ENCODE results near the gene C16orf92.
"Not testable (repeated sequence)": the region's sequence is repeated elsewhere in the genome, so short reads cannot be mapped to it uniquely, and the experiment has no call there.

C16orf92 gene

DNA sequence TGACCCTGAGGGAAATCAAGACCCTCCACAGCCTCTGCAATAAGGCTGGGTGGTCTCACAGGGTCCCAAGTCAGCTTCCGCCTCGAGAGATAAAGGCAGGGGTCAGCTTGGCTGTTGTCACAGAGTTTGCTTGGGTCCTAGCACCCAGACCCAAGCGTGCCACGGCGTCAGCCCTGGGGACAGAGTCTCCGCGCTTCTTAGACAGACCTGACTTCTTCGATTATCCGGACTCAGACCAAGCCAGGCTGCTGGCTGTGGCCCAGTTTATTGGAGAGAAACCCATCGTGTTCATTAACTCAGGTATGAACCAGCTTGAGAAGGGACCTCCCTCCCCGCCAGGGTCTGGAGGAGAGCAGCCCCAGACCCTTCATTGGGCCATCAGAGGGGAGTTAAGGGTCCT is 588 bp downstream of the C16orf92 start:
- in situ Hi-C loops (cut with HindIII; ENCODE audit: low sequenced_read_pairs), result no loop called here

DNA sequence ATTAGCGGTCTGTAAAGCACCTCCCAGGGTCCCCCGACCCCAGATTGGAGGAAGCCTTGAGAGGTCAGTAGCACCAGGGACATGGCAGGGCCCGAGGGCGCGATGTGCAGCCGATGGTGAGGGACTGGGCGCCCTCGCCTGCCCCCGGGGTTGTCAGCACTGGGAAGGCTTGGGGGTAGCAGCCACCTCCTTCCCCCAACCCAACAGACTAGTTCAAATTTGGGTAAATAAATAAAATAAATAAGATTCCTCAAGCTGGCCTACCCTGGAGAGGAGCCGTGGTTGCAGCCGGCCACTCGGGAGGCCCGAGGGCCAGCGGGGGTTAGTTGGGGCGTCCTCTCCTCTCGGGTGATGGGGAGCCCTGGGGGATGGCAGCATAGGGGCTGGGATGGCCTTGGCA is 1.5 kb downstream of the C16orf92 start:
- in situ Hi-C loops (cut with HindIII; ENCODE audit: low sequenced_read_pairs), result no loop called here

DNA sequence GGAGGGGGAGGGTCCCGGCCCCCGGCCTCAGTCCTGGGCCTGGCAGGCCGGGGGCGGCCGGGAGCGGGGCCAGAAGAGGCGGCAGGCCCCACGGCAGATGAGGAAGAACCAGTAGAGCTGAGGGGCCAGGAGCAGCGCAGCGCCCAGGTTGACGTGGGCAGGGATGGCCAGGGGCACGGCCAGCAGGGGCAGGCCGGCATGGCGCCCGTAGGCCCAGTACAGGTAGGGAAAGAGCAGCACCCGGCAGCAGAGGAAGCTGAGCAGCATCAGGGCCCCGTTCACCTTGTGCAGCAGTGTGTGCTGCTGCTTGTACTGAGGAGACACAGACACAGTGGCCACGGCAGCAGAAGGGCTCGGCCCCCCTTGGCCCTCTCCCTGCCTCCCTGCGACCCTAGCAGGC is 2.2 kb downstream of the C16orf92 start:
- in situ Hi-C loops (cut with HindIII; ENCODE audit: low sequenced_read_pairs), result no loop called here

DNA sequence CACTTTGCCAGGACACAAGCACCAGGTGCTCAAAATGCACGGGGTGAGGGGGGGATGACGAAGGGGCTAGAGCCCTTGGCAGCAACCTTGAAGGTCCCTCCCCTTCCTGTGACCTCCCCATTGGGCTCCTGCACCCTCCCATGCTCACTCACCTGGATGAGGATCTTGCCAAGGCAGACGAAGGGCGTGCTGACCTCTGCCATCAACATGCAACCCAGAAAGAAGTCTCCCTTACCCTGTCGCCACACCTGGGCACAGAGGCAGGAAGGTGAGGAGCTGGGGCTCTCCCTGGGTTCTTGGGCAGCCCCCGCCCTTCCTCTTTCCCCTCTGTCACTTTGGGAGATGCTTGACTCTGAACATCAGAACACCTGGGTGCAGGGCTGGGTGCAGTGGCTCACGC is 2.6 kb downstream of the C16orf92 start:
- in situ Hi-C loops (cut with HindIII; ENCODE audit: low sequenced_read_pairs), result no loop called here

DNA sequence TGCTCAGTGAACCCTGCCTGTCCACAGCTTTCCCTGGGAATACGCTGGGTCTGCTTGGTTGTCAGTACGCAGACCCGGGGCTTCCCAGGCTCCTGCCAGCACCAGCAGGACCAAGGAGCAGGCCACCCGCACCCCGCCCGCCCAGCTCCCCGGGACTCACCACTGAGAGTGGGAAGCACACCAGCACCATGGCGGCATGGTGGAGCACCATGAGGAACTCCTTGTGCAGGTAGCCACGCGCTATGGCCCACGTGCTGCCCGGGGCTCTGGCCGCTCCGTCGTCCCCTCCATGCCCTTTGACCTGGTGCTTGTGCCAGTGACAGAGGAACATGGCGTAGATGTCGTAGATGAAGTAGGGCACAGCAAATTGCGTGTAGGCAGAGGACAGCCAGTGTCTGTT is 3.5 kb downstream of the C16orf92 start:
- in situ Hi-C loops (cut with HindIII; ENCODE audit: low sequenced_read_pairs), result no loop called here

DNA sequence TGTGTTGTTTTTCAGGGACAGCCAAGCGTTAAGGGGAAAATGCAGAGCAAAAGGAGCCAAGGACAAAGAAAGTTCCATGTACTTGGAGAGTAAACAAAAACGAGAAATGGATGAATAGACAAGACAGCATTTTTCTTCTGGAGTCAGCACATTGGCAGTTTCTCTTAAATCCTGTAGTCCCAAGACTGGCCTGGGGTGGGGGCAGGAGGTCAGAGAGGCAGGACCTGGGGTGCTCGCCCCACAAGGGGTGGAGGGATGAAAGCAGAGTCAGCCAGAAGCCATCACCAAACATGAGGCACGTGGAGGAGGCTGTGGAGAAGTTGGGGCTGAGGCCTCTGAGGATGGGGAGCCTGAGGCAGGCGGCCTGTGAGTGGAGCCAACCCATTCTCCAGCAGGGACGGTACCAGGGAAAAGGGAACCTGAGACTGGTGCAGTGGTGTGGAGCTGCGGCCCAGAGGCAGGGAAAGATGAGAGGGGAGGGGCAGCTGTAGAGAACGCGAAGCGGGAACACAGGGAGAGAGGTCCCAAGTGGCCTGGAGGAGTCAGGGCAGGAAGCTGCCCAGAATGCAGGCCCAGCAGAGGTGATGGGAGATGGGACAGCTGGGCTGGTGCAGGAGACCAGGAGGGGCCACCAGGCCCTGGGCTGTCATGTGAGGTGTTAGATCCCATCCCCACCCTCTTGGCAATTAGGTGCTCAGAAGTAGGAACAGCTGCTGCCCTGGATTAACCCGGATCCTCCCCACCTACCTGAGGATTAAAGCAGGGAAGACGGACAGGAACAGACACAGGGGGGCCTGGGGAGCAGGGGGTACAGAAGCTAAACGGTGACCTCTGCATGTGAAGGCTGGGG is 4.8 kb downstream of the C16orf92 start:
- in situ Hi-C loops (cut with HindIII; ENCODE audit: low sequenced_read_pairs), result no loop called here

DNA sequence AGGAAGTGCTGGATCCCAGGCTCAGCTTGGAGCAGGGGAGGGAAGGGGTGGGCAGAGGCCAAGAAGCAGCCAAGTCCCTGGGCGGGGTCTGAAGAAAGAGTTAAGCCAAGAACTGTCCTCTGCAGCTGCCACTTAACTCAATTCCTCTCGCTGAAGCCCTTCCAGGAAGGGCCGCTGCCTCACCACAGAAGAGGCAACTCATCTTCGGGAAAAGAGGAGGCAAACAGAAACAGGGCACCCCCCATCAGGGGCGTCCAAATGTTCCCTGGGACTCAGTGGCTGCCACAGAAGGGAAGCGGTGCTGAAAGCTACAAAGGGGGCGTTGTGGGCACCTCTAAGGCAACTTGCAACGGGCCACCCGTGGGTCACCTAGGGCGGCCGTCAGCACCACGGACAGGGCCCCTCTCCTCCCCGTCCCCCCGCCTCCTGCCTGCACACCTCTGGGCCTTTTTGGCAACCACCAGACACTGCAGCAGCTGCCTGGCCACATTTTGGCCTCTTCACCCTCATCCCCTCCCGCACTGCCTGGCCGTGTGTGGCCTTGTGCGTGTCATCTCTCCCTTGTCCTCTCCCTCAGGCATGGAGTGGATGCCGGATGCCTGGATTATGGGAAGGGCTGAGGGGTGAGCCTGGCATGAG is 5.6 kb downstream of the C16orf92 start:
- in situ Hi-C loops (cut with HindIII; ENCODE audit: low sequenced_read_pairs), result no loop called here

DNA sequence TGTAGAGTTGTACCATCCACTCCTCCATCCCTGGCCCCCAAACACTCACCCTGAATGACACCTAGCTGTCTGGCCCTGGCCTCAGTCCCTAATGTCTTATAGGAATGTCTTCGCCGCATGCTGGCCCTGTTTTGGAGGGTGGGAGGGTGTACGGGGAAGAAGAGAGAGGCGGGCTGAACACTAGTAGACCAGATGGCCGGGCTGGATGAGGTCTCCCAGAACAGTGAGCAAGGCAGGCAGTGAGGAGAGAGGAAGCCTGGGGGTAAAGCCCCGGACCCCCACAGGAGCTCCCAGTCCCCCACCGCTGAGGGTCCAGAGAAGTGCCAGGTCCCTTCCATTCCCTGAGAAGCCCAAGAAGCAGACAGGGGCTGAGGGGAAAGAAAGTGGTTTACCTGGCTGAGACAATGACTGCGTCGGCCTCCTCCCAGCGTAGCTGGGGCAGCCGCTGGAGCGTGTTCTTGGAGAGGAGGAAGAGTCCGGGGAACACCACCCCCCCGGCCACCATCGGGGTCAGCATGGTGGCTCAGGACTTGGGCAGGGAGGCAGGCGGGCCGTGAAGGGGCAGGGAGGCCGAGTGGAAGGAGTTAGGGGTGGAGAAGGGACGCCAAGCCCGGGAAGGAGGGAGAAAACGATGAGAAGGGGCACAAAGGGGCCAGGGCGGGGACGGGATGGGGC is 7.2 kb downstream of the C16orf92 start:
- in situ Hi-C loops (cut with HindIII; ENCODE audit: low sequenced_read_pairs), result no loop called here

DNA sequence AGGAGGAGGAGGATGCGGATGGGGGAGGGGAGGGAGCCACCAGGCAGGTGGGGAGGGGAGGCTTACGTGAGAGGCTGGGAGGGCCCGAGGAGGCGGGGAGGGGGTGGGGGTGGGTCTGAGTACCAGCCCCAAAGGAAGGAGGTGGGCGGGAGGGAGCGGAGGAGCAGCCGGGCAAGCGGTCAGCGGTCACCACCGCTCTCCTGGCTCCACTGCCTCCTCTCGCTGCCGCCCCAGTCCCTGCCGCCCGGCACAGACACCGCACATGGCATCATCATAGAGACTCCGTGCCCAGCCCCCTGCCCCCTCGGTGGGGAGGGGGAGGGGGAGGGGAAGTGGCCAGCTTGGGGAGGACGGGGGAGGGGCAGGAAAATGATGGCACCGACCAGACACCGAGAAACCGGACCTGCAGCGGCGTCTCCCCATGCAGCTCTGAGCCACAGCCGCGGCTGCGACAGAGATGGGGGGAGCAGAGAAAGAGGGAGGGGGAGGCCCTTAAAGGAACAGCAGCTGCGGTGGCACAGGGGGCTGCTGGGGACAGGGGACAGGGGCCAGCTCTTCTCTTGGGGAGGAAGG is 7.9 kb downstream of the C16orf92 start, which contains the start of gene TLCD3B:
Gene TLCD3B, minus strand, starts transcription at position 431 of the 573 bp plus-strand sequence. CDS start 744 bp downstream, outside the sequence.
- in situ Hi-C loops (cut with HindIII; ENCODE audit: low sequenced_read_pairs), result no loop called here

DNA sequence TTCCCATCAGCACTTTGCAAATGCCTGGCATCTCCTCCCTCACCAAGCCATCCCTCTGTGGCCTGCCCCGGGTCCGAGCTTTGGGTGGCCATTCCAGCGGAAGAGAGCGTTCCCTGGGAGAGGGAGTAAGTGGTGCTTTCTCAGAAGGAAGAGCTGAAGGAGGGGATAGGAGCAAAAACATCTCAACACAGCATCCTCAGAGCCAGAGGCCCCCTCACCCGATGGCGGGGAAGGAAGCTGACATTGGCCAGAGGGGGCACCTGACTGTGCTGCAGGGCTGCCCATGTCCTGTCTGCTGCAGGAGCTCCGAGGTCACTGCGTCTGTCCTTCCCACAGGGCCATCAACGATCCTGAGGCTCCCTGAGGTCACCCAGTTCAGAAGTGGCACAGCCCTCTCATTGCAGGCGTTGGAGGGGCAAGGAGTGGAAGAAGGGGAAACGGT is 8.5 kb downstream of the C16orf92 start:
- in situ Hi-C loops (cut with HindIII; ENCODE audit: low sequenced_read_pairs), result no loop called here

DNA sequence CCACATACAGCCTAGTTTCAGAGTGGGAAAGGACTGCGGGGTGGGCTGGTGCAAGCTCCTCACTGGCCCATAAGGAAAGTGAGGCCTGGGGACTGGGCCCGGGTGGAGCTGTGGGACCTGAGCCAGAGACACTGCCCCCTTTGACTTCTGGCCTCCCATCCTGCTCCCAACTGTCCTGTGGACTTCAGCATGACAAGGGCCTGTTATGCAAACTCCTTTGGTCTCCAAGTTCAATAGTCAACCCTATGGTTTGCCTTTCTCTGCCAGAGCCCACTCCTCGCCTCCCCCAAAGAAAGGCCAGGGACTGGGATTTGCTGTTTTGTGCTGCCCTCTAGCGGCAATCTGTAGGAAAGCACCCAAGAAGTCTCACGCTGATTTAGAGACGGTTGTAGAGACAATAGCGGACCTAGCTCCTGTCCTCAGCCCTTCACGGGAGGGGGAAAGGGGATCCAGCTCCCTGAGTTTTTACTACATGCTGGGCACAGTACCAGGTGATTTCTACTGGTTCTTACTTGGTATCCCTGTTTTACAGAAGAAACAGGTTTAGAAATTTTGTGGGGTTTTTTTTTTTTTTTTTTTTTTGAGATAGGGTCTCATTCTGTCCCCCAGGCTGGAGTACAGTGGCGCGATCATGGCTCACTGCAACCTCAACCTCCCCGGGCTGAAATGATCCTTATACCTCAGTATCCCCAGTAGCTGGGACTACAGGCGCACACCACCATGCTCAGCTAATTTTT is 9.3 kb downstream of the C16orf92 start:
- in situ Hi-C loops (cut with HindIII; ENCODE audit: low sequenced_read_pairs), result no loop called here

DNA sequence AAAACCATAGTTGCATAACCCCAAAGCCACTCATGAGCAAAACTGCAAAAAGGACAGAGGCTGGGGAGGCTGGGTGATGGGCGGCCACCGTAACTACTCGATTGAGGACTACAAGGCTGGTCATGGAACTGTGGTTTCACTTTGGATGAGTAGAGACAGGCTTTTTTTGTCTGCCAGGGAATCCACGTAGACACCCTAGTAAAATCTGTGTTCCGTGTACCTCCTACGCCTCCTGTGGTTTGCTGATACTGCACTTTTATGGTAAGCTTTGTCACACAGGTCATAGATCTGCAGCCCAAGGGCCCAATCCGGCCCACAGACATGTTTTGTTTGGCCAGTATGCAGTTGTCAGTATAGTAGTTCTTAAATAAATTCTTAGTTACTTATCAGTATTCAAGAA is 10.3 kb downstream of the C16orf92 start:
- in situ Hi-C loops (cut with HindIII; ENCODE audit: low sequenced_read_pairs), result no loop called here

DNA sequence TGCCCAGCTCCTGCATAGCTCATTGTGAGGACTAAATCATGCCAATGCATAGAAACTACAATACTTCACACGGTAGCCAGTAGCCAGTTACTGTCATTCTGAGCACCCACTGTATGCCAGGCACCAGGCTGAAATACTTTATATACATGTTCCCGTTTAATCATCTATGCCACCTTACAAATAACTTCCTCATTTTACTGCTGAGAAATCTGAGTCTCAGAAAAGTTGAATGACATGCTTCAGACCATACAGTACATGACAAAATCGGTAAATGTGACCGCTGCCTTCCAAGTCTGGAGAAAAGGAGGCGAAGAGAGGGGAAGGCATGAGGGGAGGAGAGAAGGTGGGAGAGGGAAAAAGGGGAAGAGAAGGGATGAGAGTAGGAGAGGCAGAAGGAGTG is 17.2 kb downstream of the C16orf92 start:
- in situ Hi-C loops (cut with HindIII; ENCODE audit: low sequenced_read_pairs), result no loop called here

DNA sequence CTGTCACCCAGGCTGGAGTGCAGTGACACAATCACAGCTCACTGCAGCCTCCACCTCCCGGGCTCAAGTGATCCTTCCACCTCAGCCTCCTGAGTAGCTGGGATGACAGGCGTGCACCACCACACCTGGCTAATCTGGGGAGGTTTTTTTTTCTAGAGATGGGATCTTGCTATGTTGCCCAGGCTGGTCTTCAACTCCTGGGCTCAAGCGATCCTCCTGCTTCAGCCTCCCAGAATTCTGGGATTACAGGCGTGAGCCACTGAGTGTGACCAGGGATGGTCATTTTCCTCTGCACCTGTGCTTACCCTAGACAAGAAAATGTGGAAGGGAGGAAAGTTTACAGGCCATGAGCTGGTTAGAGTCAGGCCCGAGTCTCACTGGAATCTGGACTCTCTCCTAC is 17.7 kb downstream of the C16orf92 start:
- in situ Hi-C loops (cut with HindIII; ENCODE audit: low sequenced_read_pairs), result not testable (repeated sequence)

DNA sequence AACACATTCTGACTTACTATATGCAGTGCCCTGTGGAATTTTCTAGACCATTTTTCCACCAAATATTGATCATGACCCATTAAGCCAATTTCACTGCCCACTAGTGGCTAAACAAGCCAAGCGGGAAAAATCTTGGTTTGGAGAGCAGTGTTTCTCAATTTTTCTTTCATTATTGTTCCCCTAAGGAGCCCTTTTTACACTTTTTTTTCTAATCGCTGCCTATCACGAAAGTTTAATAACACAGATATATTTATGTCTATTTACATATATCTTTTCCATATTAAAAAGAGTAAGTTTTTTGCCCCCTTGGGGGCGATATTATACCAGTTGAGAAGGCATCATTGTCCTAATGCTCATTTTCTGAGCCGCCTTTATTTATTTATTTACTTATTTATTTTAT is 18.8 kb downstream of the C16orf92 start:
- in situ Hi-C loops (cut with HindIII; ENCODE audit: low sequenced_read_pairs), result no loop called here

DNA sequence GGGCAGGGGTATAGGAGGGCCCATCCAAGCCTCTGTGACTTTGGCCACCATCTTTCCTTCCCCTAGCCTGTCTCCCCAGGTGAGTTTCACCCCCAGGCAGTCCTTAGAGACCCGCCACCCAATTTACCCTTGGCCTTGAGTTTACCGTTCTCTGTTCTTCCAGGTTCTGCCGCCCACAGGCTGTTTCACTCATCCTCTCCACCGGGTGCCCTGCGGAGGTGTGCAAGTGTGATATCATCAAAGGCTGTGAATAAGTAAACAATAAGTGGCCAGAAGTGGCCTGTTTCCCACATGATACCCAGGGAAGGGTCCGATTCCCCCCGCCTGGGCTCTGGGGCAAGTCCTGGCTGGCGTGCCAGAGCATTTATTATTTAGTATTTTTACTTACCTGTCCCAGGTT is 23.2 kb downstream of the C16orf92 start:
- in situ Hi-C loops (cut with HindIII; ENCODE audit: low sequenced_read_pairs), result no loop called here

DNA sequence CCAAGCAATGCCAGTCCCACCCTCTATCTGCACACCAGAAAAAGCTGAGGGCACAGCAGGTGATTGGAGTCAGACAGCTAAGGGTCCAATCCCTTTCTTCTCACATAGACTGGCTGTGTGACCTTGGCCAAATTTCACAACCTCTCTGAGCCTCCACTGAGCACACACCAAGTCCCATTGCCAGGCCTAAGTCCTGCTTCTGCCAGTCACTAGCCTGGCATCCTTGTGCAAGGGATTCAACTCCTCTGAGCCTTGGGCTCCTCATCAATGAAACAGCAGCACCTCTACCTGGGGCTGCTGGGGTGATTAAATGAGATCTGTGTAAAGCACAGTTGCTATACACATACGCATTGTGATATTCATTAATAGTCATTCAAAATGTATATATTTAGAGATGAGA is 23.6 kb downstream of the C16orf92 start:
- in situ Hi-C loops (cut with HindIII; ENCODE audit: low sequenced_read_pairs), result no loop called here

DNA sequence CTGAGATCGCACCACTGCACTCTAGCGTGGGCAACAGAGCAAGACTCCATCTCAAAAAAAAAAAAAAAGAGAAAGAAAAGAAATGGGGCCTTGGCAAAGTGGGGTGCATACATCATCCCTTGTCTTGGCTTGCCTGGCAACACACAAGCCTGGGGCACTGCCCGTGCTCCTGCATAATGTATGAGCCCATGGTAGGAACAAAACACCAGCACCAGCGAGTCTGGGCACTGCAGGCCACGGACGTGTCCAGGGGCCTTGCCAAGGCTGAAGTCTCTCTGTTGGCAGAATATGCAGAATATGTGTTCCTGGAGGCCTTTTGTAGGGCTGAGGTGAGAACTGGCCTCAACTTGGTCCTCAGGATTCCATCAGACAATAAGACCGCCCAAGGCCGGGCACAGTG is 26.9 kb downstream of the C16orf92 start:
- in situ Hi-C loops (cut with HindIII; ENCODE audit: low sequenced_read_pairs), result no loop called here

DNA sequence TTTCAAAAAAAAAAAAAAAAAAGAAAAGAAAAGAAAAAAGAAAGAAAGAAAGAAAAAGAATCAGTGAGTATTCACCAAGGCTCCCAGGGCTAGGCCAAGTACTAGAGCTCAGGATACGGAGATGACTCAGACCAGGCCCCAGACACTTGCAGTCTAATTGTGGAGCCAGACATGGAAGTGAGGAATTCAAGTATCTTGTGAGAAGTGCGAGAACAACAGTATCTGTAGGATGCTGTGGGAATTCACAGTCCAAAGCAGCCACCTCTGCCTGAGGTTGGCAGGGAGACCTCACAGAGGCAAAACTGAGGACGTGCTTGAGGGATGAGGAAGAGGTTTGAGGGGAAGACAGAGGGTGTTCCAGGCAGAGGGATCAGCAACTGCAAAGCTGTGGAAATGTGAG is 28.5 kb downstream of the C16orf92 start:
- in situ Hi-C loops (cut with HindIII; ENCODE audit: low sequenced_read_pairs), result no loop called here

DNA sequence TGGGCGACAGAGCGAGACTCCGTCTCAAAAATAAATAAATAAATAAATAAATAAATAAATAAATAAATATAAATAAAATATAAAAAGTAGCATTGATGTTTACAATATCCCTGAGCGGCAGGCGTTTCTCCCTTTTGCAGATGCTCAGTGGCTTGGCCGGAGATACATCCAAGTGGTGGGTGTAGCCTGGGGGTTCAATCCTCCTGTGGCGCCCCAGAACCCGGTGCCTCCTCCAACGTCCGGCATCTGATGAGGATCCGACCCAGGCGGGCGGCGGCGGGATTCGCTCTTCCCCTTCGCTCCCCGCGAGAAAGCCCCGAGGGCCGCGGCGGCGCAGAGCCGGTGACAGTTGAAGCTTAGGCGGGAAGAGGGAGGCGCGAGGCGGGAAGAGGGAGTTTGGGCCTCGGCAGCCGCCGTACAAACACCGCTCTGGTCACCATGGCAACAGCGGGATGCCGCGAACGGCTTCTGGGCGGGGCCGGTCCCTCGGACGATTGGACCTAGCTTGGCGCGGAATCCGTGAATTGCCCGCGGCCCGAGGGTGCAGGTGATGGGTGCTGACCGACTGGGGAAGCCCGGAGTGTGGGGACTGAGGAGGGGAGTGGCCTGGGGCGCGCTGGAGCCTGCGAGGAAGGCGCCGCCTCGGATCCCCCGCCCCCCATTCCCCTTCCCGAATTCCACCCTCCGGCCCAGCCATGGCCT is 29.8 kb downstream of the C16orf92 start:
- in situ Hi-C loops (cut with HindIII; ENCODE audit: low sequenced_read_pairs), result no loop called here

All from DLD1 (cell line).